Measurements from ENCODE around the gene CCDC157. TPM values are rescaled to one million over a fixed set of nuclear protein-coding genes. Genes with fewer than 3 reads are reported as not detected.
A peak's percentile ranks its signal among the peaks of the same experiment; 100 is the strongest.

Gene CCDC157
- total RNA-seq, 6 donors from 2014 or later = 3.3 to 16.8 (median 7.9) TPM

- WGBS, 2 donors = 60 to 74% methylated on average over 2 of the region's 2 CpGs
- DNase-seq = no peak
- H3K4me3 ChIP-seq = no peak overlapping the region
- no peaks in the 10 kb centered on the region for H3K27me3 ChIP-seq
- TF ChIP-seq EP300 (IDR thresholded peaks at IDR 0.05) = no peak
- TF ChIP-seq POLR2AphosphoS5 (IDR thresholded peaks at IDR 0.05) = no peak
- no peak for TF ChIP-seq POLR2A (IDR thresholded peaks at IDR 0.05)
- TF ChIP-seq, protein P1, sequence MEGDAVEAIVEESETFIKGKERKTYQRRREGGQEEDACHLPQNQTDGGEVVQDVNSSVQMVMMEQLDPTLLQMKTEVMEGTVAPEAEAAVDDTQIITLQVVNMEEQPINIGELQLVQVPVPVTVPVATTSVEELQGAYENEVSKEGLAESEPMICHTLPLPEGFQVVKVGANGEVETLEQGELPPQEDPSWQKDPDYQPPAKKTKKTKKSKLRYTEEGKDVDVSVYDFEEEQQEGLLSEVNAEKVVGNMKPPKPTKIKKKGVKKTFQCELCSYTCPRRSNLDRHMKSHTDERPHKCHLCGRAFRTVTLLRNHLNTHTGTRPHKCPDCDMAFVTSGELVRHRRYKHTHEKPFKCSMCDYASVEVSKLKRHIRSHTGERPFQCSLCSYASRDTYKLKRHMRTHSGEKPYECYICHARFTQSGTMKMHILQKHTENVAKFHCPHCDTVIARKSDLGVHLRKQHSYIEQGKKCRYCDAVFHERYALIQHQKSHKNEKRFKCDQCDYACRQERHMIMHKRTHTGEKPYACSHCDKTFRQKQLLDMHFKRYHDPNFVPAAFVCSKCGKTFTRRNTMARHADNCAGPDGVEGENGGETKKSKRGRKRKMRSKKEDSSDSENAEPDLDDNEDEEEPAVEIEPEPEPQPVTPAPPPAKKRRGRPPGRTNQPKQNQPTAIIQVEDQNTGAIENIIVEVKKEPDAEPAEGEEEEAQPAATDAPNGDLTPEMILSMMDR (IDR thresholded peaks at IDR 0.05) = no peak
- peak overlapping the region in 3 of 4 donors; percentile 49 to 69 (median 60) for H3K27ac ChIP-seq
- H3K9me3 ChIP-seq = no peaks in the 10 kb centered on the region
- no peak for ATAC-seq (ENCODE audit: low FRiP score in 2 of 2)
- H3K36me3 ChIP-seq = peaks cover 0 to 19% (median 5%) of the 10 kb centered on the region in 4 donors
- H3K4me1 ChIP-seq = peaks cover 66 to 87% (median 84%) of the 10 kb centered on the region in 4 donors
Measured at GRCh38 chr22:30321461-30321860, 35.3 kb upstream of the CCDC157 start.

DNA sequence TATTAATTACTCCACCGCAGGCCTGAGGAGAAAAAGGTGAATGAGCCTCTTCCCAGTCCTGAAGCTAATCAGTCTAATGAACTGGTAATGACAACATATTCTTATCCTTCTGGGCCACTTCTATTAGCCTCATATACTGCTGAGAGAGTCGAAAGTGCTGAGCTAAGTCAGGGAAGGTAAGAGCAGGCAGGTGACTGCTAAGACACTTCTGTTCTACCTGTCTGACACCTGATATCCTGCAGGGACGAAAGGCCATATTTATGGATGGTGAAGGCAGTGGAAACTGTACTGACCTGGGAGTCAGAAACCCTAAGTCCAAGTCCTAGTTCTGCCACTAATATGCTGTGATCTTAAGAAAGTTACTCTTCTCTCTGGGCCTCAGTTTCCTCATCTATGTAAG lies 33.6 kb upstream of the CCDC157 start:
- H3K27me3 ChIP-seq = no peaks in the 10 kb centered on the region
- H3K4me1 ChIP-seq = peaks cover 70 to 79% (median 76%) of the 10 kb centered on the region in 4 donors
- no peak overlapping the region for H3K4me3 ChIP-seq
- TF ChIP-seq POLR2AphosphoS5 (IDR thresholded peaks at IDR 0.05) (no peak), EP300 (IDR thresholded peaks at IDR 0.05) (no peak), POLR2A (IDR thresholded peaks at IDR 0.05) (no peak)
- TF ChIP-seq, protein P1 (IDR thresholded peaks at IDR 0.05) = no peak
- H3K36me3 ChIP-seq = peaks cover 0 to 15% (median 5%) of the 10 kb centered on the region in 4 donors
- H3K27ac ChIP-seq = peak overlapping the region in 2 of 4 donors; percentile 36 to 98
- no peak for ATAC-seq (ENCODE audit: low FRiP score in 2 of 2)
- DNase-seq = no peak
- WGBS, 2 donors = 93 to 95% methylated on average over 2 to 3 of the region's 3 CpGs
- no peaks in the 10 kb centered on the region for H3K9me3 ChIP-seq

DNA sequence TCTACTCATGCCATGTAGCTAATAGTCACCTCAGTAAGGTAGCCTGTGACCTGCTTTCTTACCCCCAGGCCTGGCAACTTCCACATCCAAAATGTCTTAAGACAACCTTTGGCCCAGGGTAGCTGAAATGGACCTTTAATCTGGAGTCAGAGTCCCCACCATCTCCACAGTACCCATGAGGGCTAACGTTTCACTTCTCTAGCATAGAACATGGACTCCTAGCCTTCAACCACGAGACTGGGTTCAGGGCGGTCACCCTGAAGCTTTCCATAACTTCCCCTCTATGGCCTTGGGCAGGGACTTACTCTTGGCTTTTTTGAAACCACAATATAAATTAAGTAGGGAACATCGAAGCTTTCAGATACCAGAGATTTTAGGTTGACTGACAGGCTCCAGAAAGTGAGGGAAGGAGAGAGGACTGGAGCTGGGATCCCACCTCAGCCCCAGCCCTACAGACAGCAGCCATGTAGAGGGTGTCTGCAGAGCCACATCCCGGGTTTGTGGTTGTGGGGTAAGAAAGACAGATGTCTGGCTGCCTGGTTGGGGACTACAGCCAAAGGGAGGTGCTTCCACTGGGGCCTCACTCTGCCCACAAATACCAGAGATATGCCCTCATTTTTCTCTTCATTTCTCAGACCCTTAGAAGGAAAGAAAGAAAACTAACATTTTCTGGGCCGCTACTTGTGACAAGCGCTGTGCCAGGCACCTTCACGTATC lies 32.6 kb upstream of the CCDC157 start:
- H3K4me1 ChIP-seq = peaks cover 60 to 71% (median 67%) of the 10 kb centered on the region in 4 donors
- peaks cover 0 to 12% (median 5%) of the 10 kb centered on the region in 4 donors for H3K36me3 ChIP-seq
- DNase-seq (no peak), ATAC-seq (ENCODE audit: low FRiP score in 2 of 2) (peak in 1 of 2 donors; percentile 22)
- TF ChIP-seq POLR2A (IDR thresholded peaks at IDR 0.05) = no peak
- no peak for TF ChIP-seq EP300 (IDR thresholded peaks at IDR 0.05)
- TF ChIP-seq, protein P1 (IDR thresholded peaks at IDR 0.05) = no peak
- no peak for TF ChIP-seq POLR2AphosphoS5 (IDR thresholded peaks at IDR 0.05)
- no peaks in the 10 kb centered on the region for H3K27me3 ChIP-seq
- 47 to 50% methylated on average over 8 of the region's 8 CpGs for WGBS, 2 donors
- H3K27ac ChIP-seq = peak overlapping the region; percentile 92 to 98 (median 95)
- peak overlapping the region in 2 of 4 donors; percentile 99 to 100 for H3K4me3 ChIP-seq
- H3K9me3 ChIP-seq = no peaks in the 10 kb centered on the region

DNA sequence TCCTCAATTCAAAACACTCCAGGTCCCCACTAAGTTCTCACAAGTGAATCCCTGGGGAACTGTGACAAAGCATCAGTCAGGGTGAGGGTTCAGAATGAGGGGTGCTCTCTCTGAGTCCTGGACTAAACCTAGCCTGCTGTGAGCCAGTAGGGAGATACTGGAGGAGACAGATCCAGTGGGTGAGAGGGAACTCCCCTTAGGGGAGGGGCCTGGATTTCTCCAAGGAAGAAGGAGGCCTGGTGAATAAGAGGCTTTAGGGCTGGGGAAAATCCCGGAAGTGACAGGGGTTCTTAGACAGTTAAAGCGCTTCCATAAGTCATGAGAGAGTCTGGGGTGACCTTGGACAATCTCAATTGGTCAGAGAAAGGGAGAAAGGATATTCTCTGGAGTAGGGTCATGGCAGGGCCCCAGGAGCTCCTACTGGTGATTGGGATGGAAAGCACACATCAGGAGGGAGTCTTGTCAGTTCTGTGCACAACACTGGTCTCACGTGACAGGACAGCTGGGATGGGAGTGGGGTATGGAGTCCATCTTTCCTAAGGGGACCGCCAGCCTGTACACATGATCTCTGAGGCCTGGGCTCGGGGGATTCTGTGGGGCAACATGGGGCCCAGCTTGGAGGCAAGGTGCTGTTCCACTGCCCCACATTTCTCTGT lies 31.6 kb upstream of the CCDC157 start:
- H3K4me1 ChIP-seq = peaks cover 54 to 61% (median 57%) of the 10 kb centered on the region in 4 donors
- H3K27ac ChIP-seq = peak overlapping the region; percentile 92 to 98 (median 95)
- TF ChIP-seq EP300 (IDR thresholded peaks at IDR 0.05) (no peak), POLR2A (IDR thresholded peaks at IDR 0.05) (peak in 1 of 4 donors; percentile 33), POLR2AphosphoS5 (IDR thresholded peaks at IDR 0.05) (peak in 1 of 2 donors; percentile 39)
- H3K9me3 ChIP-seq = no peaks in the 10 kb centered on the region
- 47 to 57% methylated on average over 5 of the region's 5 CpGs for WGBS, 2 donors
- H3K4me3 ChIP-seq = peak overlapping the region; percentile 98 to 100 (median 98)
- DNase-seq = peak in 1 of 2 donors; percentile 78
- H3K27me3 ChIP-seq = no peaks in the 10 kb centered on the region
- peak in 1 of 2 donors; percentile 67 for ATAC-seq (ENCODE audit: low FRiP score in 2 of 2)
- H3K36me3 ChIP-seq = peaks cover 0 to 14% (median 4%) of the 10 kb centered on the region in 4 donors

GRCh38 chr22:30325724-30326254 lies 31.0 kb upstream of the CCDC157 start:
- peak overlapping the region; percentile 92 to 98 (median 95) for H3K27ac ChIP-seq
- no peak for DNase-seq
- no peaks in the 10 kb centered on the region for H3K27me3 ChIP-seq
- 36 to 45% methylated on average over 10 to 14 of the region's 14 CpGs for WGBS, 2 donors
- H3K4me3 ChIP-seq = peak overlapping the region; percentile 98 to 100 (median 98)
- peaks cover 0 to 8% (median 6%) of the 10 kb centered on the region in 4 donors for H3K36me3 ChIP-seq
- ATAC-seq (ENCODE audit: low FRiP score in 2 of 2) = no peak
- TF ChIP-seq POLR2AphosphoS5 (IDR thresholded peaks at IDR 0.05) (no peak), POLR2A (IDR thresholded peaks at IDR 0.05) (no peak), EP300 (IDR thresholded peaks at IDR 0.05) (no peak)
- TF ChIP-seq, protein P1 (IDR thresholded peaks at IDR 0.05) = no peak
- peaks cover 49 to 55% (median 54%) of the 10 kb centered on the region in 4 donors for H3K4me1 ChIP-seq
- H3K9me3 ChIP-seq = no peaks in the 10 kb centered on the region

All from upper lobe of left lung (tissue), 6 donors.